ENCODE data around the gene LIFR.
"Not testable (repeated sequence)": the region's sequence is repeated elsewhere in the genome, so short reads cannot be mapped to it uniquely, and the experiment has no call there.

The LIFR gene

GRCh38 chr5:38581597-38581996 lies 25.2 kb upstream of the LIFR start:
- no peak for DNase-seq (ENCODE audit: low read depth in 2 of 2)

- no peak for DNase-seq (ENCODE audit: low read depth in 2 of 2)
These were observed 22.7 kb upstream of the LIFR start for GRCh38 chr5:38579105-38579504.

- no peak for DNase-seq (ENCODE audit: low read depth in 2 of 2)
These were observed 20.7 kb upstream of the LIFR start for GRCh38 chr5:38576961-38577684.

GRCh38 chr5:38576442-38576841 lies 20.0 kb upstream of the LIFR start:
- no peak for DNase-seq (ENCODE audit: low read depth in 2 of 2)

- DNase-seq (ENCODE audit: low read depth in 2 of 2), result no peak
These were observed 19.0 kb upstream of the LIFR start for GRCh38 chr5:38575476-38575875.

GRCh38 chr5:38574009-38574408 lies 17.6 kb upstream of the LIFR start:
- no peak for DNase-seq (ENCODE audit: low read depth in 2 of 2)

- no peak for DNase-seq (ENCODE audit: low read depth in 2 of 2)
These were observed 17.1 kb upstream of the LIFR start for GRCh38 chr5:38573521-38573920.

- no peak for DNase-seq (ENCODE audit: low read depth in 2 of 2)
These were observed 12.7 kb upstream of the LIFR start for GRCh38 chr5:38569180-38569579.

- not testable (repeated sequence) for DNase-seq (ENCODE audit: low read depth in 2 of 2)
These were observed 10.9 kb upstream of the LIFR start for GRCh38 chr5:38567306-38567705.

GRCh38 chr5:38563624-38564023 lies 7.2 kb upstream of the LIFR start:
- no peak for DNase-seq (ENCODE audit: low read depth in 2 of 2)

GRCh38 chr5:38562444-38563210 lies 6.2 kb upstream of the LIFR start:
- no peak for DNase-seq (ENCODE audit: low read depth in 2 of 2)

GRCh38 chr5:38559428-38559827 lies 3.0 kb upstream of the LIFR start:
- no peak for DNase-seq (ENCODE audit: low read depth in 2 of 2)

GRCh38 chr5:38557792-38558191 lies 1.3 kb upstream of the LIFR start:
- no peak for DNase-seq (ENCODE audit: low read depth in 2 of 2)

- DNase-seq (ENCODE audit: low read depth in 2 of 2), result no peak
These were observed 863 bp upstream of the LIFR start for GRCh38 chr5:38557308-38557710.

- DNase-seq (ENCODE audit: low read depth in 2 of 2), result peak in 1 of 2 experiments; percentile 17
These were observed 303 bp downstream of the LIFR start for GRCh38 chr5:38556088-38556598.

GRCh38 chr5:38555354-38556087 lies 925 bp downstream of the LIFR start:
- no peak for DNase-seq (ENCODE audit: low read depth in 2 of 2)

GRCh38 chr5:38554861-38555260 lies 1.6 kb downstream of the LIFR start:
- DNase-seq (ENCODE audit: low read depth in 2 of 2), result no peak

- no peak for DNase-seq (ENCODE audit: low read depth in 2 of 2)
These were observed 2.0 kb downstream of the LIFR start for GRCh38 chr5:38554403-38554802.

- DNase-seq (ENCODE audit: low read depth in 2 of 2), result no peak
These were observed 3.4 kb downstream of the LIFR start for GRCh38 chr5:38553001-38553521.

GRCh38 chr5:38551030-38552017 lies 5.1 kb downstream of the LIFR start:
- DNase-seq (ENCODE audit: low read depth in 2 of 2), result peak; percentile 25 to 35

All from fibroblast of skin of left quadriceps (primary cell).